Osteoblast (primary cell): ENCODE results near the gene CARD16. TPM values are rescaled to one million over a fixed set of nuclear protein-coding genes. Genes with fewer than 3 reads are reported as not detected.

ENCODE experiments used
- DNase-seq: peaks from one replicate; pipeline ENCODE4 v3.0.0; 2011; ENCODE audit warnings: low spot score, mixed read lengths; ENCODE audit not compliant: insufficient read length; ENCODE audit errors: missing footprints
- H2AFZ ChIP-seq: 2 replicates; pipeline ENCODE4 v1.6.0; 2011; ENCODE audit warnings: mild to moderate bottlenecking, low read length
- H3K27ac ChIP-seq: 2 replicates; pipeline ENCODE4 v1.5.1; 2011; ENCODE audit warnings: mild to moderate bottlenecking, low read depth, low read length, moderate library complexity
- H3K27me3 ChIP-seq: 2 replicates; pipeline ENCODE4 v1.6.0; 2012; ENCODE audit warnings: mild to moderate bottlenecking, control low read depth, inconsistent platforms, low read length, moderate library complexity; ENCODE audit not compliant: insufficient read depth
- H3K36me3 ChIP-seq: 2 replicates; pipeline ENCODE4 v1.5.1; 2011; ENCODE audit warnings: mild to moderate bottlenecking, low read length, control low read depth, moderate library complexity; ENCODE audit not compliant: insufficient read depth
- H3K4me1 ChIP-seq: 2 replicates; pipeline ENCODE4 v1.5.1; 2011; ENCODE audit warnings: mild to moderate bottlenecking, low read length, control low read depth, moderate library complexity; ENCODE audit not compliant: insufficient read depth
- H3K4me2 ChIP-seq: 2 replicates; pipeline ENCODE4 v1.6.0; 2011; ENCODE audit warnings: mild to moderate bottlenecking, low read length; ENCODE audit not compliant: insufficient read depth
- H3K4me3 ChIP-seq: fragments of 200-600 bp; sonication (generic); 3 replicates; pipeline ENCODE4 v1.5.1; 2012; ENCODE audit warnings: mild to moderate bottlenecking, low read length, inconsistent platforms; ENCODE audit not compliant: insufficient read depth
- H3K79me2 ChIP-seq: 2 replicates; pipeline ENCODE4 v1.6.0; 2012; ENCODE audit warnings: mild to moderate bottlenecking, low read length, control low read depth, inconsistent platforms; ENCODE audit not compliant: insufficient read depth
- H3K9me3 ChIP-seq: 2 replicates; pipeline ENCODE4 v1.5.1; 2011; ENCODE audit warnings: low read depth, low read length, control low read depth
- H4K20me1 ChIP-seq: 2 replicates; pipeline ENCODE4 v1.6.0; 2012; ENCODE audit warnings: mild to moderate bottlenecking, low read length, control low read depth; ENCODE audit not compliant: insufficient read depth
- CTCF ChIP-seq: IDR thresholded peaks from 2 replicates; pipeline ENCODE4 v1.5.1; 2011; ENCODE audit warnings: mild to moderate bottlenecking, low read depth, low read length, moderate library complexity; ENCODE audit errors: extremely low read depth
- total RNA-seq: library from RNA; depleted of rRNA; stranded (reverse); fragments of >200 nt; gene quantifications from 2 replicates; pipeline ENCODE4 v1.2.3, GENCODE V29; 2012

The CARD16 gene
- total RNA-seq, 1 donor, result 2.9 TPM

GRCh38 chr11:104999721-105000120, 45.4 kb downstream of the CARD16 start:
- DNase-seq, result no peak
- TF ChIP-seq CTCF, result no peak

GRCh38 chr11:104997288-104997687, 47.8 kb downstream of the CARD16 start:
- Histone ChIP-seq H3K27ac (no peak overlapping the region), H2AFZ (no peak overlapping the region), H3K4me1 (no peaks in the 10 kb centered on the region), H3K4me3 (no peak overlapping the region), H3K4me2 (peak overlapping the region; percentile 40), H4K20me1 (no peaks in the 10 kb centered on the region), H3K9me3 (no peaks in the 10 kb centered on the region), H3K36me3 (no peaks in the 10 kb centered on the region), H3K79me2 (no peaks in the 10 kb centered on the region), H3K27me3 (no peaks in the 10 kb centered on the region)
- peak; percentile 21 for TF ChIP-seq CTCF
- DNase-seq, result peak; percentile 36

More at GRCh38 chr11:104999721-105000120, 45.4 kb downstream of the CARD16 start:
- H4K20me1 ChIP-seq, result no peaks in the 10 kb centered on the region
- no peaks in the 10 kb centered on the region for H3K4me1 ChIP-seq
- H3K27me3 ChIP-seq, result no peaks in the 10 kb centered on the region
- H3K27ac ChIP-seq, result no peak overlapping the region
- no peak overlapping the region for H2AFZ ChIP-seq
- no peaks in the 10 kb centered on the region for H3K36me3 ChIP-seq
- no peaks in the 10 kb centered on the region for H3K9me3 ChIP-seq
- H3K4me3 ChIP-seq, result no peak overlapping the region
- H3K4me2 ChIP-seq, result no peak overlapping the region
- H3K79me2 ChIP-seq, result no peaks in the 10 kb centered on the region

GRCh38 chr11:104995001-104995408, 50.1 kb downstream of the CARD16 start:
- H3K9me3 ChIP-seq, result no peaks in the 10 kb centered on the region
- no peak overlapping the region for H3K4me2 ChIP-seq
- TF ChIP-seq CTCF, result no peak
- no peaks in the 10 kb centered on the region for H3K79me2 ChIP-seq
- no peak overlapping the region for H2AFZ ChIP-seq
- H3K36me3 ChIP-seq, result no peaks in the 10 kb centered on the region
- H3K27ac ChIP-seq, result no peak overlapping the region
- H4K20me1 ChIP-seq, result no peaks in the 10 kb centered on the region
- no peaks in the 10 kb centered on the region for H3K4me1 ChIP-seq
- no peak for DNase-seq
- H3K27me3 ChIP-seq, result no peaks in the 10 kb centered on the region
- no peak overlapping the region for H3K4me3 ChIP-seq

GRCh38 chr11:104992781-104993180, 52.4 kb downstream of the CARD16 start:
- Histone ChIP-seq H3K27me3 (no peaks in the 10 kb centered on the region), H3K79me2 (no peaks in the 10 kb centered on the region), H3K27ac (no peak overlapping the region), H3K9me3 (no peaks in the 10 kb centered on the region), H2AFZ (no peak overlapping the region), H3K4me3 (no peak overlapping the region), H3K4me1 (no peaks in the 10 kb centered on the region), H3K36me3 (no peaks in the 10 kb centered on the region), H3K4me2 (no peak overlapping the region), H4K20me1 (no peaks in the 10 kb centered on the region)
- TF ChIP-seq CTCF, result no peak
- DNase-seq, result no peak
